Measurements from ENCODE around the gene DGAT2L6.

The DGAT2L6 gene

GRCh38 chrX:70134116-70134477 is 43.2 kb upstream of the DGAT2L6 start:
- peak overlapping the region; percentile 85 for H3K4me3 ChIP-seq (replicated peaks; ENCODE audit: low read depth, low read length)
- TF ChIP-seq CTCF (IDR thresholded peaks at IDR 0.05; ENCODE audit: low read length, missing control alignments), result no peak
- DNase-seq (ENCODE audit: low read depth), result peak; percentile 20

- H3K4me3 ChIP-seq (replicated peaks; ENCODE audit: low read depth, low read length), result no peak overlapping the region
- DNase-seq (ENCODE audit: low read depth), result no peak
- TF ChIP-seq CTCF (IDR thresholded peaks at IDR 0.05; ENCODE audit: low read length, missing control alignments), result no peak
These were observed 38.7 kb upstream of the DGAT2L6 start for GRCh38 chrX:70138622-70139021.

GRCh38 chrX:70139736-70140135 is 37.5 kb upstream of the DGAT2L6 start:
- no peak for TF ChIP-seq CTCF (IDR thresholded peaks at IDR 0.05; ENCODE audit: low read length, missing control alignments)
- H3K4me3 ChIP-seq (replicated peaks; ENCODE audit: low read depth, low read length), result no peak overlapping the region
- no peak for DNase-seq (ENCODE audit: low read depth)

- TF ChIP-seq CTCF (IDR thresholded peaks at IDR 0.05; ENCODE audit: low read length, missing control alignments), result no peak
These were observed 35.9 kb upstream of the DGAT2L6 start for GRCh38 chrX:70141373-70141772.

GRCh38 chrX:70166601-70167590 is 10.4 kb upstream of the DGAT2L6 start:
- peak; percentile 64 for DNase-seq (ENCODE audit: low read depth)
- H3K4me3 ChIP-seq (replicated peaks; ENCODE audit: low read depth, low read length), result no peak overlapping the region
- TF ChIP-seq CTCF (IDR thresholded peaks at IDR 0.05; ENCODE audit: low read length, missing control alignments), result no peak

More at GRCh38 chrX:70141373-70141772, 35.9 kb upstream of the DGAT2L6 start:
- no peak overlapping the region for H3K4me3 ChIP-seq (replicated peaks; ENCODE audit: low read depth, low read length)
- DNase-seq (ENCODE audit: low read depth), result no peak

- H3K4me3 ChIP-seq (replicated peaks; ENCODE audit: low read depth, low read length), result no peak overlapping the region
- DNase-seq (ENCODE audit: low read depth), result peak; percentile 70
- no peak for TF ChIP-seq CTCF (IDR thresholded peaks at IDR 0.05; ENCODE audit: low read length, missing control alignments)
These were observed 8.8 kb upstream of the DGAT2L6 start for GRCh38 chrX:70168238-70169188.
